SHP77 (cell line): ENCODE measurements around the gene QRFP.

Source experiments
- DNase-seq, 2 experiments: peaks; one replicate each; lab custom pipeline; 2025; lab: John Stamatoyannopoulos, UW

Gene QRFP

GRCh38 chr9:130871395-130872062 is 25.1 kb downstream of the QRFP start:
- DNase-seq = no peak

- DNase-seq = no peak
Observed at GRCh38 chr9:130870491-130871381, 25.9 kb downstream of the QRFP start.

GRCh38 chr9:130869250-130869649 is 27.4 kb downstream of the QRFP start:
- no peak for DNase-seq

- no peak for DNase-seq
Observed at GRCh38 chr9:130868230-130868629, 28.4 kb downstream of the QRFP start.

GRCh38 chr9:130867556-130867955 is 29.1 kb downstream of the QRFP start:
- DNase-seq = no peak

GRCh38 chr9:130866474-130866965 is 30.1 kb downstream of the QRFP start:
- peak; percentile 88 to 91 for DNase-seq

- DNase-seq = no peak
Observed at GRCh38 chr9:130865921-130866320, 30.7 kb downstream of the QRFP start.

GRCh38 chr9:130864541-130864940 is 32.1 kb downstream of the QRFP start:
- no peak for DNase-seq

- no peak for DNase-seq
Observed at GRCh38 chr9:130862747-130863146, 33.9 kb downstream of the QRFP start.

GRCh38 chr9:130862217-130862616 is 34.4 kb downstream of the QRFP start:
- DNase-seq = no peak

GRCh38 chr9:130861372-130862180 is 35.0 kb downstream of the QRFP start:
- no peak for DNase-seq

GRCh38 chr9:130860458-130861316 is 35.9 kb downstream of the QRFP start:
- DNase-seq = no peak

- DNase-seq = no peak
Observed at GRCh38 chr9:130858739-130859705, 37.6 kb downstream of the QRFP start.

GRCh38 chr9:130857864-130858738 is 38.5 kb downstream of the QRFP start:
- no peak for DNase-seq

- DNase-seq = no peak
Observed at GRCh38 chr9:130856474-130856873, 40.1 kb downstream of the QRFP start.

- DNase-seq = no peak
Observed at GRCh38 chr9:130854835-130855234, 41.8 kb downstream of the QRFP start.

- DNase-seq = no peak
Observed at GRCh38 chr9:130854092-130854491, 42.5 kb downstream of the QRFP start.

- DNase-seq = no peak
Observed at GRCh38 chr9:130852801-130853200, 43.8 kb downstream of the QRFP start.

GRCh38 chr9:130849356-130849755 is 47.3 kb downstream of the QRFP start:
- no peak for DNase-seq
